Neuronal stem cell (in vitro differentiated cells): ENCODE results near the gene CAPZB.

Experiments
- DNase-seq: peaks from one replicate; pipeline ENCODE4 v3.0.0-alpha.2; 2013; ENCODE audit warnings: low spot score
- H2AFZ ChIP-seq: one replicate; pipeline ENCODE4 v1.6.1; 2013; ENCODE audit warnings: mild to moderate bottlenecking, low read length, inconsistent platforms
- H2AK5ac ChIP-seq: 2 replicates; pipeline ENCODE4 v1.6.1; 2013; ENCODE audit warnings: low read depth, mild to moderate bottlenecking, inconsistent platforms, low read length, moderate library complexity, mixed read lengths
- H2BK120ac ChIP-seq: 2 replicates; pipeline ENCODE4 v1.6.1; 2013; ENCODE audit warnings: low read depth, mild to moderate bottlenecking, inconsistent platforms, low read length, moderate library complexity, mixed read lengths
- H2BK12ac ChIP-seq: one replicate; pipeline ENCODE4 v1.6.1; 2013; ENCODE audit warnings: low read length, inconsistent platforms
- H2BK15ac ChIP-seq: 2 replicates; pipeline ENCODE4 v1.6.1; 2013; ENCODE audit warnings: mild to moderate bottlenecking, low read length, inconsistent platforms, mixed read lengths
- H2BK5ac ChIP-seq: one replicate; pipeline ENCODE4 v1.6.1; 2013; ENCODE audit warnings: inconsistent platforms, mild to moderate bottlenecking, low read length, moderate library complexity
- H3K14ac ChIP-seq: one replicate; pipeline ENCODE4 v1.6.1; 2013; ENCODE audit warnings: low read length, inconsistent platforms
- H3K18ac ChIP-seq: 2 replicates; pipeline ENCODE4 v1.6.1; 2013; ENCODE audit warnings: low read length, inconsistent platforms
- H3K23ac ChIP-seq: 2 replicates; pipeline ENCODE4 v1.6.1; 2013; ENCODE audit warnings: low read depth, mild to moderate bottlenecking, mixed read lengths, low read length, inconsistent platforms; ENCODE audit not compliant: poor library complexity
- H3K27ac ChIP-seq: replicated peaks from 3 replicates; pipeline ENCODE4 v1.5.1; 2013; ENCODE audit warnings: low read length, inconsistent platforms
- H3K27me3 ChIP-seq, 3 experiments: 2 replicates each; pipeline ENCODE4 v1.6.1; 2013; ENCODE audit warnings: low read length in 3 of 3, mild to moderate bottlenecking in 2 of 3, inconsistent platforms in 1 of 3, low read depth in 1 of 3, mixed read lengths in 1 of 3, moderate library complexity in 1 of 3; ENCODE audit not compliant: control insufficient read depth in 3 of 3, insufficient read depth in 3 of 3
- H3K36me3 ChIP-seq, 2 donors: replicated peaks in 1 of 2; 2 replicates each; pipeline ENCODE4 v1.6.1; 2013; ENCODE audit warnings: low read length in 2 of 2; ENCODE audit not compliant: control insufficient read depth in 2 of 2, insufficient read depth in 2 of 2
- H3K4ac ChIP-seq: 2 replicates; pipeline ENCODE4 v1.6.1; 2013; ENCODE audit warnings: inconsistent platforms, mild to moderate bottlenecking, low read length, moderate library complexity
- H3K4me1 ChIP-seq, 2 donors: 1 replicate in 1 of 2; 2 replicates in 1 of 2; pipeline ENCODE4 v1.6.1; 2013; ENCODE audit warnings: low read length in 2 of 2, low read depth in 1 of 2; ENCODE audit not compliant: control insufficient read depth in 2 of 2, insufficient read depth in 1 of 2
- H3K4me2 ChIP-seq: one replicate; pipeline ENCODE4 v1.6.1; 2013; ENCODE audit warnings: mild to moderate bottlenecking, low read length, inconsistent platforms; ENCODE audit not compliant: insufficient read depth, poor library complexity, severe bottlenecking
- H3K4me3 ChIP-seq, 2 donors: 2 replicates each; pipeline ENCODE4 v1.5.1; 2013; ENCODE audit warnings: low read length in 2 of 2, mild to moderate bottlenecking in 2 of 2, inconsistent platforms in 1 of 2, moderate library complexity in 1 of 2
- H3K79me1 ChIP-seq: one replicate; pipeline ENCODE4 v1.6.1; 2013; ENCODE audit warnings: low read depth, mild to moderate bottlenecking, inconsistent platforms, low read length, moderate library complexity
- H3K9ac ChIP-seq: one replicate; pipeline ENCODE4 v1.6.1; 2013; ENCODE audit warnings: mild to moderate bottlenecking, low read depth, low read length, inconsistent platforms; ENCODE audit not compliant: poor library complexity
- H3K9me3 ChIP-seq, 2 donors: replicated peaks in 1 of 2; 2 replicates each; pipeline versions ENCODE3 to v1.6.1; 2013; ENCODE audit warnings: low read length in 2 of 2, mild to moderate bottlenecking in 2 of 2, inconsistent platforms in 1 of 2, low read depth in 1 of 2, mixed read lengths in 1 of 2, moderate library complexity in 1 of 2; ENCODE audit not compliant: control insufficient read depth in 2 of 2, insufficient read depth in 1 of 2
- H4K8ac ChIP-seq: one replicate; pipeline ENCODE4 v1.6.1; 2013; ENCODE audit warnings: low read depth, mild to moderate bottlenecking, inconsistent platforms, low read length, moderate library complexity
- H4K91ac ChIP-seq: one replicate; pipeline ENCODE4 v1.6.1; 2013; ENCODE audit warnings: low read length, low read depth, mild to moderate bottlenecking, inconsistent platforms; ENCODE audit not compliant: poor library complexity
- WGBS, 2 donors: extraction: QIAGEN DNeasy Blood & Tissue Kit; methylation state at CpG; one replicate each; pipeline ENCODE4 v1.1.7; 2013; ENCODE audit warnings: missing lambda C conversion rate in 2 of 2, mixed read lengths in 1 of 2; ENCODE audit not compliant: insufficient read length in 2 of 2, insufficient replicate concordance in 1 of 2; ENCODE audit errors: extremely low coverage in 2 of 2; 5-methylcytosine and 5-hydroxymethylcytosine counted together

Gene CAPZB

DNA sequence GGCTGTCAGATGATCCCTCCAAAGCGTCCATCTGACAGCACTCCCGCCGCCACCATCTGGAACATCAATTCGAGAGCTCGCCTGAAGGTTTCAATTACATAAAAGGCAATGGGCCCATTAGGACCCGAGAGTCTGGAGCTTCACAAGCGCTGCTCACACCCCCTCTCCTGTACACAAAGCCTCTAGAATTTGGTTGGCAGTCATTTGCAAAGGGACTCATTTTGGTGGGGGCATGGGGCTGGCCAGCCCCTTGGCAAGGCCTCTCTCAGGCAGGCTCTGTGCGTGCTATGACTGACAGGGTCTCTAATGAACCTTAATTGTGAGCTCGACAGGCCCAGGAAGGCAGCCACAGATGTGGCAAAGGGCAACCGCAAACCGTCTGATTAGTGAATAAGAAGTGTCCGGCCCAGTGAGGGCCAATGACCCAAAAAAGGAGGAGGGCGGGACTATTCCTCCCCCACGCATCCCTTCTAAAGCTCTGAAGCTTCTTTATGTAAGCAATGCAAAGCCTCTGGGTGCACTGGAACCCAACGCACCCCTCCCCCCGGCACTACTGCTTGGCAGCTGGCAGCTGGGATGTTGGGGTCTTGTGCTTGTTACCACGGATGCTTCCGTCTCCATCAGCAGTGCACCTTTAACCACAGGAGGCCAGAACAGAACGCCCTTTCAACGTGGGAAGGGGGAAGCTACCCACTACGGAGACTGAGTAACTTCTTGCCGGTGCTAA is 79.4 kb downstream of the CAPZB start:
- peaks cover 23 to 56% of the 10 kb centered on the region in 2 donors for H3K4me1 ChIP-seq
- H3K14ac ChIP-seq: no peak overlapping the region
- peak; percentile 91 for DNase-seq
- no peak overlapping the region for H2BK12ac ChIP-seq
- H3K79me1 ChIP-seq: peaks cover 2% of the 10 kb centered on the region
- no peaks in the 10 kb centered on the region for H3K9me3 ChIP-seq
- H4K91ac ChIP-seq: no peak overlapping the region
- H2AFZ ChIP-seq: no peak overlapping the region
- no peak overlapping the region for H4K8ac ChIP-seq
- H3K4me3 ChIP-seq: no peak overlapping the region
- H3K23ac ChIP-seq: no peak overlapping the region
- H3K4me2 ChIP-seq: no peak overlapping the region
- no CpG with 5 or more reads among the region's 22 CpGs for WGBS, 2 donors
- no peak overlapping the region for H3K4ac ChIP-seq
- H2BK5ac ChIP-seq: peak overlapping the region; percentile 8
- H3K18ac ChIP-seq: peak overlapping the region; percentile 84
- H2BK120ac ChIP-seq: no peak overlapping the region
- no peak overlapping the region for H2BK15ac ChIP-seq
- no peaks in the 10 kb centered on the region for H3K27me3 ChIP-seq
- no peak overlapping the region for H3K9ac ChIP-seq
- H3K36me3 ChIP-seq: peaks cover 0 to 11% of the 10 kb centered on the region in 2 donors
- peak overlapping the region; percentile 12 for H2AK5ac ChIP-seq
- H3K27ac ChIP-seq: peak overlapping the region; percentile 96

DNA sequence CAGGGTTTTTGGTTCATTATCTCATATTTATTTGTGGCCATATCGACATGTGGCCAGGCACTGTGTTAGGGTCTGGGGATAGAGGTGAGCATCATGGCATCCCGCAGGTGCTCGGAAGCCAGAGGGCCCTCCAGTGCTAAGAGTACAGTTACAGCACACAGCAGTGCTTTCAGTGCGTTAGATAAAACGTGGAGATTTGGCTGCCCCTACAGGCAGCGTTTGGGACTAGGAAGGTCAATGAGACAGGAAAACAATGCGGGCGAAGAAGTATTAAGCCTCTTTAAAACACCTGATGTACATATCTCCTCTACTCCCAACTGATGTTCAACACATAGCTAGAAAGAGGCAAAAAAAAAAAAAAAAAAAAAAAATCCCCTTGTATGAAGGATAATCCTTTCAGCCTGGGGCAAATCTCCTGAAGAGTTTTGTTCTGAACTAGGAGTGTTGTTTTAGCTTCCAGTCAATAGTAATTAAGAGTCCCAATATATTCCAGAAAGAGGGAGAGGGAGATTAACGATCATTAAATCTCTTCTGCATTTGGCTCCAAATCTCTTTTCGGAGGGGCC is 80.1 kb downstream of the CAPZB start:
- Histone ChIP-seq H2BK15ac (peak overlapping the region; percentile 2), H3K27ac (peak overlapping the region; percentile 96), H3K4me1 (peaks cover 23 to 62% of the 10 kb centered on the region in 2 donors)

DNA sequence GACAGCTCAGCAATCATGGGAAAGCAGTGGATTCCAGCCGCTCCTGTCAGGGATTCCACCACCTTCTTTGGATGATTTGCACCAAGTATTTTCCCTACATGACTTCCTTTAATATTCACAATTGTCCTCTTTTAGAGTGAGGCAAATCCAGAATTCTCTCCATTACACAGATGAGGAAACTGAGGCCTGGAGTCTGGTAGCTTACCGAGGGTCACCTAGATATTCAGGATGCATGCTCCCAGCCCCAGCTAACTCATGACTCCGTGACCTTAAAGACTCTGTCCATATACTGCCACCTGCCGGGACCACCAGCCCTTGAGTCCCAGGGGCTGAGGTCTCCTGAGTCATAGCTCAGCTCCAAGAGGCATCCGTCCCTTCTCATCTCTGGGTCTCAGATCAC is 80.6 kb downstream of the CAPZB start:
- Histone ChIP-seq H2BK120ac (peak overlapping the region; percentile 56), H2AFZ (no peak overlapping the region), H2BK12ac (peak overlapping the region; percentile 59), H3K36me3 (peaks cover 0 to 14% of the 10 kb centered on the region in 2 donors), H3K4me3 (no peak overlapping the region), H3K27me3 (no peaks in the 10 kb centered on the region), H4K8ac (no peak overlapping the region), H3K27ac (peak overlapping the region; percentile 96), H4K91ac (no peak overlapping the region), H3K4me1 (peaks cover 23 to 62% of the 10 kb centered on the region in 2 donors), H2BK5ac (peak overlapping the region; percentile 68), H3K9me3 (no peaks in the 10 kb centered on the region), H3K14ac (no peak overlapping the region), H3K4ac (no peak overlapping the region), H3K79me1 (peaks cover 2% of the 10 kb centered on the region), H3K4me2 (no peak overlapping the region), H2BK15ac (peak overlapping the region; percentile 2), H3K9ac (no peak overlapping the region), H3K18ac (peak overlapping the region; percentile 88), H3K23ac (no peak overlapping the region), H2AK5ac (peak overlapping the region; percentile 54)
- DNase-seq: no peak
- WGBS, 2 donors: no CpG with 5 or more reads among the region's 5 CpGs

More for the DNA sequence above, 80.1 kb downstream of the CAPZB start:
- DNase-seq: peak; percentile 56
- Histone ChIP-seq H3K79me1 (peaks cover 2% of the 10 kb centered on the region), H2BK120ac (no peak overlapping the region), H3K4me2 (no peak overlapping the region), H3K4me3 (no peak overlapping the region), H3K27me3 (no peaks in the 10 kb centered on the region), H2BK12ac (no peak overlapping the region), H4K8ac (no peak overlapping the region), H3K14ac (no peak overlapping the region), H3K9ac (no peak overlapping the region), H3K4ac (no peak overlapping the region), H3K23ac (no peak overlapping the region), H3K9me3 (no peaks in the 10 kb centered on the region), H2BK5ac (peak overlapping the region; percentile 68), H2AK5ac (peak overlapping the region; percentile 54), H3K36me3 (peaks cover 0 to 14% of the 10 kb centered on the region in 2 donors), H2AFZ (no peak overlapping the region), H3K18ac (peak overlapping the region; percentile 85), H4K91ac (no peak overlapping the region)
- no CpG with 5 or more reads among the region's 10 CpGs for WGBS, 2 donors

DNA sequence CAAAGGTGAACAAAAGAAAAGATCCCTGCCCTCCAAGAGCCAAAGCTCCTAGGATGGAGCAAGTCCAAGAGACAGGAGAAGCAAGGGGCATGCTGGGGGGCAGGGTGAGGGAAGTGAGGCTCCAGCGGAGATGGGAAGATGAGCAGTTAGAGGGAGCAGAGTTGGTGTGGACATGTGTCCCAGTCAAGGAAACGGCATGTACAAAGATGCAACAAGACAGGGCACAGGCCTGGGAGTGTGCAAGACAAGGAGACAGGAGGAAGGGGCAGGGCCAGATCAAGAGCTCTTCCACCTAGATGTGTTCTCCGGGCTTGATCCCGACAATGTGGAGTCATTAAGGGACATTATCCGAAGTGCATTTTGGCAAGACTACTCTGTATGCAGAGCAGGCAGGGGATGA is 82.1 kb downstream of the CAPZB start:
- no CpG with 5 or more reads among the region's 5 CpGs for WGBS, 2 donors
- Histone ChIP-seq H3K4ac (no peak overlapping the region), H3K27me3 (no peaks in the 10 kb centered on the region), H3K4me1 (peaks cover 23 to 59% of the 10 kb centered on the region in 2 donors), H3K9me3 (no peaks in the 10 kb centered on the region), H3K79me1 (peaks cover 4% of the 10 kb centered on the region), H3K4me3 (no peak overlapping the region), H3K4me2 (no peak overlapping the region), H3K23ac (no peak overlapping the region), H2BK12ac (peak overlapping the region; percentile 33), H2AFZ (no peak overlapping the region), H3K14ac (peak overlapping the region; percentile 1), H4K91ac (peak overlapping the region; percentile 47), H2BK5ac (peak overlapping the region; percentile 27), H2BK15ac (peak overlapping the region; percentile 12), H3K27ac (peak overlapping the region; percentile 52), H2BK120ac (no peak overlapping the region), H3K36me3 (peaks cover 2 to 19% of the 10 kb centered on the region in 2 donors), H3K9ac (peak overlapping the region; percentile 46), H2AK5ac (peak overlapping the region; percentile 84), H4K8ac (no peak overlapping the region), H3K18ac (peak overlapping the region; percentile 94)
- no peak for DNase-seq
